Measurements from ENCODE around the gene CCDC9. TPM values are rescaled to one million over a fixed set of nuclear protein-coding genes. Genes with fewer than 3 reads are reported as not detected.
"Not testable (repeated sequence)": the region's sequence is repeated elsewhere in the genome, so short reads cannot be mapped to it uniquely, and the experiment has no call there.

The CCDC9 gene
- total RNA-seq, 1 donor from 2014 or later = 26.1 TPM

- peaks cover 3% of the 10 kb centered on the region for H3K36me3 Mint-ChIP-seq (ENCODE audit: low read depth)
- H3K27ac Mint-ChIP-seq (ENCODE audit: unreplicated experiment) = no peak overlapping the region
- no peak for TF ChIP-seq CTCF (conservative IDR thresholded peaks at IDR 0.05)
- peak overlapping the region; percentile 90 for H3K4me3 Mint-ChIP-seq
- H3K4me1 Mint-ChIP-seq = peaks cover 39% of the 10 kb centered on the region
- H3K9me3 Mint-ChIP-seq = no peaks in the 10 kb centered on the region
- peak; percentile 37 for DNase-seq (ENCODE audit: low read depth, low spot score)
- H3K27me3 Mint-ChIP-seq (ENCODE audit: low read depth) = peaks cover 14% of the 10 kb centered on the region
Observed at GRCh38 chr19:47274891-47275761, 18.8 kb downstream of the CCDC9 start.

- TF ChIP-seq CTCF (conservative IDR thresholded peaks at IDR 0.05) = no peak
- Mint-ChIP-seq H3K4me3 (peak overlapping the region; percentile 90), H3K9me3 (no peaks in the 10 kb centered on the region), H3K27ac (ENCODE audit: unreplicated experiment) (peak overlapping the region; percentile 76), H3K4me1 (peaks cover 39% of the 10 kb centered on the region), H3K36me3 (ENCODE audit: low read depth) (no peaks in the 10 kb centered on the region), H3K27me3 (ENCODE audit: low read depth) (peaks cover 14% of the 10 kb centered on the region)
- DNase-seq (ENCODE audit: low read depth, low spot score) = no peak
Observed at GRCh38 chr19:47275791-47276461, 19.6 kb downstream of the CCDC9 start.

GRCh38 chr19:47276513-47276912, 20.2 kb downstream of the CCDC9 start:
- peaks cover 39% of the 10 kb centered on the region for H3K4me1 Mint-ChIP-seq
- not testable (repeated sequence) for H3K27ac Mint-ChIP-seq (ENCODE audit: unreplicated experiment)

GRCh38 chr19:47280183-47280797, 24.0 kb downstream of the CCDC9 start:
- peak; percentile 57 for DNase-seq (ENCODE audit: low read depth, low spot score)
- peak; percentile 55 for TF ChIP-seq CTCF (conservative IDR thresholded peaks at IDR 0.05)
- Mint-ChIP-seq H3K4me3 (no peak overlapping the region), H3K27me3 (ENCODE audit: low read depth) (peaks cover 10% of the 10 kb centered on the region), H3K9me3 (no peaks in the 10 kb centered on the region), H3K36me3 (ENCODE audit: low read depth) (no peaks in the 10 kb centered on the region), H3K4me1 (peaks cover 20% of the 10 kb centered on the region), H3K27ac (ENCODE audit: unreplicated experiment) (no peak overlapping the region)

More at GRCh38 chr19:47276513-47276912, 20.2 kb downstream of the CCDC9 start:
- not testable (repeated sequence) for DNase-seq (ENCODE audit: low read depth, low spot score); H3K36me3 Mint-ChIP-seq (ENCODE audit: low read depth); H3K9me3 Mint-ChIP-seq
- peak overlapping the region; percentile 90 for H3K4me3 Mint-ChIP-seq
- peaks cover 14% of the 10 kb centered on the region for H3K27me3 Mint-ChIP-seq (ENCODE audit: low read depth)

GRCh38 chr19:47283405-47284059, 27.2 kb downstream of the CCDC9 start:
- Mint-ChIP-seq H3K36me3 (ENCODE audit: low read depth) (no peaks in the 10 kb centered on the region), H3K4me1 (peaks cover 5% of the 10 kb centered on the region), H3K4me3 (no peak overlapping the region), H3K27me3 (ENCODE audit: low read depth) (no peaks in the 10 kb centered on the region), H3K27ac (ENCODE audit: unreplicated experiment) (no peak overlapping the region), H3K9me3 (no peaks in the 10 kb centered on the region)
- no peak for DNase-seq (ENCODE audit: low read depth, low spot score)
- TF ChIP-seq CTCF (conservative IDR thresholded peaks at IDR 0.05) = no peak

Data from neural crest cell (in vitro differentiated cells).